GM12892 (cell line): Measurements from ENCODE around the gene NECAB3.

Source experiments
- POLR2A ChIP-seq: IDR thresholded peaks from 2 replicates; pipeline ENCODE4 v1.6.1; 2011; ENCODE audit warnings: low read depth, low read length, control low read depth
- POLR2AphosphoS5 ChIP-seq: IDR thresholded peaks from 2 replicates; pipeline ENCODE4 v1.6.1; 2011; ENCODE audit warnings: low read depth, low read length, control low read depth
- TAF1 ChIP-seq: IDR thresholded peaks from 2 replicates; pipeline ENCODE4 v1.6.1; 2011; ENCODE audit warnings: low read depth, mild to moderate bottlenecking, control low read depth, low read length, borderline replicate concordance

DNA sequence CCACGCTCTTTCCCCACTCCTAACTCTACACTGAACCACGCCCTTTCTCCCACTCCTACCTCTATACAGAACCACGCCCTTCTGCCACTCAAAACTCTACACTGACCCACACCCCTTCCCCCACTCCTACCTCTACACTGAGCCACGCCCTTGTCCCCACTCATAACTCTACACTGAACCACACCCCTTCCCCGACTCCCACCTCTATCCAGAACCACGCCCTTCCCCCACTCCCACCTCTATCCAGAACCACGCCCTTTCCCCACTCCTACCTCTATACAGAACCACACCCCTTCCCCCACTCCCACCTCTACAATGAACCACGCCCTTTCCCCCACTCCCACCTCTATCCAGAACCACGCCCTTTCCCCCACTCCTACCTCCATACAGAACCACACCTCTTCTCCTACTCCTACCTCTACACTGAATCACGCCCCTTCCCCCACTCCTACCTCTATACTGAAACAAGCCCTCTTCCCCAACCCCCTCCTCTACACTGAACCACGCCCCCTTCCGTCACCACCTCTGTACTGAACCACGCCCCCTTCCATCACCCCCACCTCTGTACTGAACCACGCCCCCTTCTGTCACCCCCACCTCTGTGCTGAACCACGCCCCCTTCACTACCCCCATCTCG is 35.8 kb upstream of the NECAB3 start:
- TF ChIP-seq TAF1, result no peak
- TF ChIP-seq POLR2A, result no peak
- TF ChIP-seq POLR2AphosphoS5, result no peak
